Gastrocnemius medialis (tissue), 4 donors: ENCODE results near the gene TSPAN9. TPM values are rescaled to one million over a fixed set of nuclear protein-coding genes. Genes with fewer than 3 reads are reported as not detected.

ENCODE experiments used
- ATAC-seq, 2 donors: fragments of 150-250 bp; one replicate each; pipeline ENCODE4 v1.9.1; 2016
- DNase-seq, 2 donors: peaks; one replicate each; pipeline ENCODE4 v3.0.0-alpha.2; 2019
- H3K27ac ChIP-seq, 4 donors: fragments of 200-600 bp; sonication (generic); 1 replicate in 1 of 4; 2 replicates in 3 of 4; pipeline ENCODE4 v1.5.1; 2016 to 2018; ENCODE audit warnings: mild to moderate bottlenecking in 2 of 4, moderate library complexity in 1 of 4
- H3K27me3 ChIP-seq, 3 donors: fragments of 200-600 bp; sonication (generic) in 2 of 3; 1 replicate in 1 of 3; 2 replicates in 2 of 3; pipeline versions ENCODE4 v1.5.1 to v1.6.0; 2016 to 2019; ENCODE audit warnings: mild to moderate bottlenecking in 1 of 3, moderate library complexity in 1 of 3
- H3K36me3 ChIP-seq, 2 donors: fragments of 200-600 bp; sonication (generic) in 1 of 2; one replicate each; pipeline ENCODE4 v1.5.1; 2017 to 2018
- H3K4me1 ChIP-seq, 2 donors: fragments of 200-600 bp; sonication (generic) in 1 of 2; one replicate each; pipeline ENCODE4 v1.5.1; 2016 to 2017; ENCODE audit warnings: mild to moderate bottlenecking in 2 of 2
- H3K4me3 ChIP-seq, 4 donors: fragments of 200-600 bp; sonication (generic) in 3 of 4; 1 replicate in 1 of 4; 2 replicates in 3 of 4; pipeline ENCODE4 v1.5.1; 2016 to 2019; ENCODE audit warnings: mild to moderate bottlenecking in 2 of 4
- H3K9me3 ChIP-seq, 3 donors: fragments of 200-600 bp; sonication (generic) in 2 of 3; 1 replicate in 1 of 3; 2 replicates in 2 of 3; pipeline ENCODE4 v1.5.1; 2016 to 2019
- POLR2A ChIP-seq, 2 donors: fragments of 450-650 bp; IDR thresholded peaks; one replicate each; pipeline ENCODE4 v1.6.1; 2017; ENCODE audit warnings: antibody characterized with exemption in 2 of 2, mild to moderate bottlenecking in 2 of 2, moderate library complexity in 2 of 2
- in situ Hi-C, 4 donors: fragments of 200-750 bp; cut with MboI; loops; one replicate each; pipeline versions ENCODE4 v1.15.0 to v1.8.0; 2017; ENCODE audit warnings: low sequenced_read_pairs in 4 of 4
- intact Hi-C: fragments of 100-400 bp; cut with DNase I; formaldehyde crosslinking; loops from one replicate; pipeline ENCODE4 v1.15.1; 2023; ENCODE audit warnings: low total_unique reads
- total RNA-seq, 4 donors: library from RNA; depleted of rRNA; stranded (reverse); fragments of >200 nt; gene quantifications; one replicate each; pipeline versions ENCODE4 v1.1.0 to v1.2.3, GENCODE V29; 2016
- TF ChIP-seq, protein P1 (sequence below), 5 experiments: fragments of 450-650 bp in 3 of 5; fragments of 200-600 bp in 2 of 5; sonication (generic) in 2 of 5; IDR thresholded peaks in 4 of 5; conservative IDR thresholded peaks in 1 of 5; 1 replicate in 4 of 5; 2 replicates in 1 of 5; pipeline ENCODE4 v1.5.1; 2016 to 2019; ENCODE audit warnings: antibody characterized with exemption in 5 of 5, mild to moderate bottlenecking in 3 of 5, moderate library complexity in 3 of 5

TSPAN9 gene
- total RNA-seq, 4 donors from 2014 or later, result 4.7 to 9.4 (median 7.4) TPM

GRCh38 chr12:3247077-3247476 is 169.9 kb downstream of the TSPAN9 start:
- DNase-seq (no peak), ATAC-seq (no peak)
- intact Hi-C loops, result no loop called here
- H3K4me1 ChIP-seq, result peaks cover 45 to 64% of the 10 kb centered on the region in 2 donors
- no peak overlapping the region for H3K4me3 ChIP-seq
- no peaks in the 10 kb centered on the region for H3K27me3 ChIP-seq
- H3K36me3 ChIP-seq, result no peaks in the 10 kb centered on the region
- TF ChIP-seq, protein P1, sequence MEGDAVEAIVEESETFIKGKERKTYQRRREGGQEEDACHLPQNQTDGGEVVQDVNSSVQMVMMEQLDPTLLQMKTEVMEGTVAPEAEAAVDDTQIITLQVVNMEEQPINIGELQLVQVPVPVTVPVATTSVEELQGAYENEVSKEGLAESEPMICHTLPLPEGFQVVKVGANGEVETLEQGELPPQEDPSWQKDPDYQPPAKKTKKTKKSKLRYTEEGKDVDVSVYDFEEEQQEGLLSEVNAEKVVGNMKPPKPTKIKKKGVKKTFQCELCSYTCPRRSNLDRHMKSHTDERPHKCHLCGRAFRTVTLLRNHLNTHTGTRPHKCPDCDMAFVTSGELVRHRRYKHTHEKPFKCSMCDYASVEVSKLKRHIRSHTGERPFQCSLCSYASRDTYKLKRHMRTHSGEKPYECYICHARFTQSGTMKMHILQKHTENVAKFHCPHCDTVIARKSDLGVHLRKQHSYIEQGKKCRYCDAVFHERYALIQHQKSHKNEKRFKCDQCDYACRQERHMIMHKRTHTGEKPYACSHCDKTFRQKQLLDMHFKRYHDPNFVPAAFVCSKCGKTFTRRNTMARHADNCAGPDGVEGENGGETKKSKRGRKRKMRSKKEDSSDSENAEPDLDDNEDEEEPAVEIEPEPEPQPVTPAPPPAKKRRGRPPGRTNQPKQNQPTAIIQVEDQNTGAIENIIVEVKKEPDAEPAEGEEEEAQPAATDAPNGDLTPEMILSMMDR (IDR thresholded peaks at IDR 0.05 in 4 of 5, conservative IDR thresholded peaks at IDR 0.05 in 1 of 5), result no peak
- no peak for TF ChIP-seq POLR2A (IDR thresholded peaks at IDR 0.05)
- in situ Hi-C loops, result no loop called here
- no peak overlapping the region for H3K27ac ChIP-seq
- no peaks in the 10 kb centered on the region for H3K9me3 ChIP-seq

- no peaks in the 10 kb centered on the region for H3K27me3 ChIP-seq
- ATAC-seq (no peak), DNase-seq (no peak)
- no peaks in the 10 kb centered on the region for H3K36me3 ChIP-seq
- no peak overlapping the region for H3K27ac ChIP-seq
- no peak overlapping the region for H3K4me3 ChIP-seq
- no peak for TF ChIP-seq POLR2A (IDR thresholded peaks at IDR 0.05)
- TF ChIP-seq, protein P1 (IDR thresholded peaks at IDR 0.05 in 4 of 5, conservative IDR thresholded peaks at IDR 0.05 in 1 of 5), result no peak
- in situ Hi-C loops, result no loop called here
- intact Hi-C loops, result no loop called here
- H3K9me3 ChIP-seq, result no peaks in the 10 kb centered on the region
- H3K4me1 ChIP-seq, result peaks cover 46 to 65% of the 10 kb centered on the region in 2 donors
Measured at GRCh38 chr12:3247629-3248161, 170.5 kb downstream of the TSPAN9 start.

DNA sequence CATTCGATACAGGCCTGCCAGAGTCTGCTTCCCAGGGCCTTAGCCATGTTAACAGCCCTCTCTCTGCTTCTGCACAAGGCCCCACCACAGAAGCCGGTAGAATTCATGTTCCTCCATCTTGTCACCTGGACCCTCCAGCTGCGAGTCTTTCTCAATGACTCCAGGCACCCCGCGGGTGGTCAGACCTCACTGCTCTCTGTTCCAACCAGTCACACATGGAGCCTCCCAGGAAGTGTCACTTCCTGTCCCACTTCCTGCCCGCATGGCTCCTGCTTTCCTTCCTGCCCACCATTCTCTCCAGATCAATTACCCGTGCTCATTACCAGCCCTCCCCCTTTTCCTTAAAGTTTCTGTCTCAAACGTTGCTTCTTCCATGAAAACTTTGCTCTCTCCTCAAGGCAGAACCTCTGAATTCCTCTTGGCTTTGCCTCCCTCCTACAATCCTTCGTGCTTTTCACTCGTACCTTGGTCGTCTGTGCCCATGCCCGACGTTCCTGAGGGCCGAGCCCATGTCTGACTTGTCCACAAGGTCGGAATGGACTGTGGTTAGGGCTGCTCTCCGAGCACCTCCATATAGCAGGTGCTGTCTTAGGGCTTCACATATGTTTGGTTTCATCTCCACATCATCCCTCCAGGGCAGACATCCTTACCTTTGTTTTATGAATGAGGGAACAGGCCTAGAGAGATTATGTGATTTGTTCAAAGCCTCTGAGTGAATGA is 172.1 kb downstream of the TSPAN9 start:
- TF ChIP-seq POLR2A (IDR thresholded peaks at IDR 0.05), result no peak
- TF ChIP-seq, protein P1 (IDR thresholded peaks at IDR 0.05 in 4 of 5, conservative IDR thresholded peaks at IDR 0.05 in 1 of 5), result no peak
- no peak for DNase-seq
- peak overlapping the region; percentile 90 to 97 (median 94) for H3K27ac ChIP-seq

GRCh38 chr12:3250034-3250433 is 172.9 kb downstream of the TSPAN9 start:
- Histone ChIP-seq H3K27ac (peak overlapping the region; percentile 90 to 97 (median 94)), H3K27me3 (no peaks in the 10 kb centered on the region), H3K9me3 (no peaks in the 10 kb centered on the region), H3K36me3 (no peaks in the 10 kb centered on the region), H3K4me3 (no peak overlapping the region), H3K4me1 (peaks cover 66 to 84% of the 10 kb centered on the region in 2 donors)
- in situ Hi-C loops, result no loop called here
- no peak for DNase-seq
- ATAC-seq, result peak in 1 of 2 donors; percentile 5
- intact Hi-C loops, result loop anchor here (5.0 to 10.0 kb wide), 3 partner anchors 248 to 455 kb away; partner anchors contain the start of genes FKBP4 and TULP3
- no peak for TF ChIP-seq POLR2A (IDR thresholded peaks at IDR 0.05)
- TF ChIP-seq, protein P1 (IDR thresholded peaks at IDR 0.05 in 4 of 5, conservative IDR thresholded peaks at IDR 0.05 in 1 of 5), result no peak

More for the DNA sequence above, 172.1 kb downstream of the TSPAN9 start:
- Histone ChIP-seq H3K36me3 (no peaks in the 10 kb centered on the region), H3K9me3 (no peaks in the 10 kb centered on the region), H3K4me3 (no peak overlapping the region), H3K27me3 (no peaks in the 10 kb centered on the region), H3K4me1 (peaks cover 58 to 76% of the 10 kb centered on the region in 2 donors)
- no peak for ATAC-seq
- intact Hi-C loops (no loop called here), in situ Hi-C loops (no loop called here)
